IMR-90 (cell line): ENCODE data around the gene SPATA17. TPM values are rescaled to one million over a fixed set of nuclear protein-coding genes. Genes with fewer than 3 reads are reported as not detected.

ENCODE experiments used
- ATAC-seq: fragments of 200-7000 bp; cut with Tn5 transposase; 2 replicates; pipeline ENCODE4 v1.9.1; 2020; ENCODE audit warnings: low read depth, mild to moderate bottlenecking, moderate library complexity
- BruUV-seq: library from RNA; stranded (reverse); fragments of 400-500 nt; replicated peaks from 2 replicates; lab custom pipeline; 2021; lab: Mats Ljungman, UMichigan
- CTCF ChIA-PET: fragments of 300-600 bp; formaldehyde crosslinking; extraction: SDS; loops from one replicate; lab custom pipeline; 2021; ENCODE audit warnings: antibody characterized with exemption; lab: Yijun Ruan, JAX
- POLR2A ChIA-PET: fragments of 300-600 bp; sonication (Branson Sonifier 250); formaldehyde crosslinking; loops from one replicate; lab custom pipeline; 2022; ENCODE audit warnings: antibody characterized with exemption; ENCODE audit not compliant: unreplicated experiment; lab: Charles Lee
- DNase-seq: peaks from one replicate; pipeline ENCODE4 v3.0.0; 2013
- H2AFZ ChIP-seq: replicated peaks from 2 replicates; pipeline ENCODE3; 2013; ENCODE audit warnings: low read length, mild to moderate bottlenecking; ENCODE audit not compliant: poor library complexity
- H2AK5ac ChIP-seq: 2 replicates; pipeline ENCODE4 v1.6.1; 2013; ENCODE audit warnings: low read depth, low read length, inconsistent platforms
- H2AK9ac ChIP-seq: replicated peaks from 2 replicates; pipeline ENCODE3; 2013; ENCODE audit warnings: mild to moderate bottlenecking, low read depth, low read length, moderate library complexity; ENCODE audit not compliant: poor library complexity
- H2BK120ac ChIP-seq: 2 replicates; pipeline ENCODE4 v1.6.1; 2013; ENCODE audit warnings: low read depth, low read length, inconsistent platforms
- H2BK15ac ChIP-seq: 3 replicates; pipeline ENCODE4 v1.6.1; 2013; ENCODE audit warnings: low read depth, low read length, inconsistent platforms
- H2BK20ac ChIP-seq: 2 replicates; pipeline ENCODE4 v1.6.1; 2013; ENCODE audit warnings: low read depth, mild to moderate bottlenecking, inconsistent platforms, low read length, moderate library complexity
- H2BK5ac ChIP-seq: 2 replicates; pipeline ENCODE4 v1.6.1; 2013; ENCODE audit warnings: mild to moderate bottlenecking, low read depth, low read length, inconsistent platforms; ENCODE audit not compliant: poor library complexity, severe bottlenecking
- H3K14ac ChIP-seq: replicated peaks from 2 replicates; pipeline ENCODE4 v1.6.1; 2013; ENCODE audit warnings: low read depth, low read length, inconsistent platforms
- H3K18ac ChIP-seq: 2 replicates; pipeline ENCODE4 v1.6.1; 2013; ENCODE audit warnings: low read depth, low read length, control low read depth
- H3K23ac ChIP-seq: 2 replicates; pipeline ENCODE4 v1.6.1; 2013; ENCODE audit warnings: low read depth, low read length, inconsistent platforms
- H3K27ac ChIP-seq: 2 replicates; pipeline ENCODE4 v1.5.1; 2013; ENCODE audit warnings: mild to moderate bottlenecking, control low read depth, low read length; ENCODE audit not compliant: insufficient read depth
- H3K27me3 ChIP-seq: 2 replicates; pipeline ENCODE4 v1.6.1; 2013; ENCODE audit warnings: low read length; ENCODE audit not compliant: control insufficient read depth, insufficient read depth
- H3K36me3 ChIP-seq: 2 replicates; pipeline ENCODE4 v1.6.1; 2013; ENCODE audit warnings: low read length, mixed read lengths; ENCODE audit not compliant: control insufficient read depth, insufficient read depth
- H3K4ac ChIP-seq: 2 replicates; pipeline ENCODE4 v1.6.1; 2013; ENCODE audit warnings: low read depth, low read length, inconsistent platforms
- H3K4me1 ChIP-seq: 2 replicates; pipeline ENCODE4 v1.6.1; 2013; ENCODE audit warnings: low read length, mixed read lengths; ENCODE audit not compliant: control insufficient read depth, insufficient read depth
- H3K4me2 ChIP-seq: 2 replicates; pipeline ENCODE4 v1.6.1; 2013; ENCODE audit warnings: low read depth, mild to moderate bottlenecking, control low read depth, low read length, moderate library complexity
- H3K4me3 ChIP-seq: 2 replicates; pipeline ENCODE4 v1.5.1; 2013; ENCODE audit warnings: low read depth, mild to moderate bottlenecking, control low read depth, low read length, moderate library complexity; ENCODE audit not compliant: insufficient read depth
- H3K56ac ChIP-seq: 2 replicates; pipeline ENCODE4 v1.6.1; 2013; ENCODE audit warnings: low read length, inconsistent platforms; ENCODE audit not compliant: insufficient read depth; ENCODE audit errors: extremely low read depth
- H3K79me1 ChIP-seq, 2 experiments: 2 replicates each; pipeline ENCODE4 v1.6.1; 2013; ENCODE audit warnings: low read length in 2 of 2, inconsistent platforms in 1 of 2, low read depth in 1 of 2
- H3K9ac ChIP-seq: 2 replicates; pipeline ENCODE4 v1.6.1; 2013; ENCODE audit warnings: low read depth, low read length, control low read depth
- H3K9me1 ChIP-seq: 2 replicates; pipeline ENCODE4 v1.6.1; 2013; ENCODE audit warnings: low read length, inconsistent platforms; ENCODE audit not compliant: insufficient read depth
- H3K9me3 ChIP-seq: 2 replicates; pipeline ENCODE4 v1.6.1; 2013; ENCODE audit warnings: low read length; ENCODE audit not compliant: control insufficient read depth, insufficient read depth
- H4K20me1 ChIP-seq: 2 replicates; pipeline ENCODE4 v1.6.1; 2013; ENCODE audit warnings: low read length, inconsistent platforms; ENCODE audit not compliant: insufficient read depth
- H4K5ac ChIP-seq: 2 replicates; pipeline ENCODE4 v1.6.1; 2013; ENCODE audit warnings: mild to moderate bottlenecking, low read depth, low read length, control low read depth
- H4K8ac ChIP-seq, 2 experiments: 2 replicates each; pipeline ENCODE4 v1.6.1; 2013; ENCODE audit warnings: low read depth in 2 of 2, low read length in 2 of 2, control low read depth in 1 of 2, inconsistent platforms in 1 of 2
- H4K91ac ChIP-seq: 2 replicates; pipeline ENCODE4 v1.6.1; 2013; ENCODE audit warnings: low read depth, low read length, inconsistent platforms; ENCODE audit not compliant: insufficient read depth
- BHLHE40 ChIP-seq: fragments of 150-350 bp; IDR thresholded peaks from 2 replicates; pipeline ENCODE4 v1.6.1; 2016; ENCODE audit warnings: mild to moderate bottlenecking, low read depth, low read length
- CEBPB ChIP-seq: IDR thresholded peaks from 2 replicates; pipeline ENCODE4 v1.6.1; 2012; ENCODE audit warnings: low read depth, low read length, improper control_type of control experiment
- CTCF ChIP-seq: conservative IDR thresholded peaks from 2 replicates; pipeline ENCODE4 v1.5.1; 2012; ENCODE audit warnings: mild to moderate bottlenecking, low read depth, low read length, improper control_type of control experiment
- MAZ ChIP-seq: IDR thresholded peaks from 2 replicates; pipeline ENCODE4 v1.6.1; 2012; ENCODE audit warnings: low read depth, mild to moderate bottlenecking, low read length, improper control_type of control experiment, moderate library complexity, borderline replicate concordance
- NFE2L2 ChIP-seq: fragments of 150-350 bp; IDR thresholded peaks from 2 replicates; pipeline ENCODE4 v1.6.1; 2016; ENCODE audit warnings: low read depth, mild to moderate bottlenecking, low read length
- RCOR1 ChIP-seq: IDR thresholded peaks from 2 replicates; pipeline ENCODE4 v1.6.1; 2012; ENCODE audit warnings: mild to moderate bottlenecking, low read length, improper control_type of control experiment; ENCODE audit not compliant: insufficient replicate concordance
- RFX5 ChIP-seq: IDR thresholded peaks from 2 replicates; pipeline ENCODE4 v1.8.0; 2012; ENCODE audit warnings: low read depth, mild to moderate bottlenecking, low read length, moderate library complexity
- WGBS, 2 experiments: methylation state at CpG; one replicate each; pipeline versions ENCODE4 v1.1.5 to v1.1.7; 2013; ENCODE audit warnings: missing lambda C conversion rate in 2 of 2; ENCODE audit not compliant: insufficient read length in 1 of 2; ENCODE audit errors: extremely low coverage in 2 of 2; 5-methylcytosine and 5-hydroxymethylcytosine counted together
- dilution Hi-C: fragments of 300-500 bp; cut with HindIII; formaldehyde crosslinking; loops from one replicate; pipeline ENCODE4 v1.14.3; 2018; ENCODE audit warnings: low sequenced_read_pairs; ENCODE audit not compliant: unreplicated experiment
- in situ Hi-C: fragments of 300-500 bp; cut with MboI; formaldehyde crosslinking; loops from 3 replicates; pipeline ENCODE4 v1.14.3; 2019; ENCODE audit warnings: low sequenced_read_pairs, inconsistent platforms, mixed read lengths
- intact Hi-C: fragments of 100-400 bp; cut with micrococcal nuclease; formaldehyde crosslinking; loops from 2 replicates; pipeline ENCODE4 v1.10.0; 2022
- polyA plus RNA-seq, 3 experiments: library from polyadenylated mRNA; depleted of rRNA; stranded (reverse); fragments of >200 nt; gene quantifications; 2 replicates each; pipeline ENCODE4 v1.2.3, GENCODE V29; 2012; ENCODE audit warnings: low replicate concordance in 1 of 3
- total RNA-seq: library from RNA; depleted of rRNA; stranded (reverse); fragments of >200 nt; gene quantifications from 2 replicates; pipeline ENCODE4 v1.2.3, GENCODE V29; 2012

Gene SPATA17
- total and polyA plus RNA-seq, 2 of the 4 experiments (the other 2 are of a cell fraction), result 0.03 to 0.18 TPM

- H3K27me3 ChIP-seq, result no peaks in the 10 kb centered on the region
- ChIA-PET CTCF (interaction anchor here (0.6 kb wide), 1 partner anchor 792 kb away, joined by 4 read pairs; no protein-coding TSS in a partner anchor), POLR2A (no interaction called here)
- no peaks in the 10 kb centered on the region for H3K79me1 ChIP-seq
- no peaks in the 10 kb centered on the region for H3K36me3 ChIP-seq
- in situ Hi-C loops, result no loop called here
- WGBS, 2 experiments, result 91% methylated on average over 4 of the region's 13 CpGs; no CpG with 5 or more reads in 1 of the 2 experiments
- no peak overlapping the region for H2BK15ac ChIP-seq
- no peak for ATAC-seq
- TF ChIP-seq MAZ, result no peak
- no peak for TF ChIP-seq RCOR1
- no peak for TF ChIP-seq NFE2L2
- no peak for TF ChIP-seq RFX5
- no peak for TF ChIP-seq BHLHE40
- TF ChIP-seq CTCF, result no peak
- TF ChIP-seq CEBPB, result no peak; the same call in 1 of the 2 replicates
- no peak overlapping the region for H3K23ac ChIP-seq
- H3K9me3 ChIP-seq, result no peaks in the 10 kb centered on the region
- H3K9me1 ChIP-seq, result no peaks in the 10 kb centered on the region
- H3K4me3 ChIP-seq, result no peak overlapping the region
- intact Hi-C loops, result no loop called here
- H4K8ac ChIP-seq, result no peak overlapping the region
- no peak overlapping the region for H2AFZ ChIP-seq
- no peaks in the 10 kb centered on the region for H4K20me1 ChIP-seq
- no peak overlapping the region for H3K56ac ChIP-seq
- dilution Hi-C loops, result no loop called here
- no peaks in the 10 kb centered on the region for H3K4me1 ChIP-seq
- BruUV-seq, result no TSS peak
- no peak overlapping the region for H3K18ac ChIP-seq
- no peak overlapping the region for H4K5ac ChIP-seq
- no peak overlapping the region for H3K4me2 ChIP-seq
- no peak overlapping the region for H3K14ac ChIP-seq
- no peak overlapping the region for H3K4ac ChIP-seq
- H4K91ac ChIP-seq, result no peak overlapping the region
- no peak overlapping the region for H3K9ac ChIP-seq
- H2BK120ac ChIP-seq, result no peak overlapping the region
- no peak overlapping the region for H2AK9ac ChIP-seq
- no peak for DNase-seq
- no peak overlapping the region for H3K27ac ChIP-seq
- no peak overlapping the region for H2BK20ac ChIP-seq
- no peak overlapping the region for H2AK5ac ChIP-seq
- no peak overlapping the region for H2BK5ac ChIP-seq
These were observed 16.6 kb downstream of the SPATA17 start for GRCh38 chr1:217647791-217648190.
